GM23338 (cell line): ENCODE data around the gene IQCK. TPM values are rescaled to one million over a fixed set of nuclear protein-coding genes. Genes with fewer than 3 reads are reported as not detected.

Source experiments
- ATAC-seq: fragments of 200-7000 bp; cut with Tn5 transposase; 3 replicates; pipeline ENCODE4 v1.9.1; 2020
- DNase-seq: peaks from one replicate; pipeline ENCODE4 v3.0.0-alpha.2; 2015; ENCODE audit warnings: low spot score
- H2AFZ ChIP-seq: fragments of 200-600 bp; sonication (generic); 2 replicates; pipeline ENCODE4 v1.8.0; 2016; ENCODE audit warnings: antibody characterized with exemption, mild to moderate bottlenecking, moderate library complexity
- H3F3A ChIP-seq: fragments of 200-600 bp; sonication (generic); replicated peaks from 2 replicates; pipeline ENCODE4 v1.8.0; 2017; ENCODE audit warnings: antibody characterized with exemption, mixed run types, low read depth
- H3K27ac ChIP-seq: fragments of 200-600 bp; sonication (generic); 2 replicates; pipeline ENCODE4 v1.6.1; 2016; ENCODE audit warnings: low read depth
- H3K27me3 ChIP-seq: fragments of 200-600 bp; sonication (generic); 2 replicates; pipeline ENCODE4 v1.8.0; 2016; ENCODE audit warnings: mild to moderate bottlenecking, mixed run types, moderate library complexity; ENCODE audit not compliant: insufficient read depth
- H3K36me3 ChIP-seq: fragments of 200-600 bp; sonication (generic); 2 replicates; pipeline ENCODE4 v1.8.0; 2016; ENCODE audit warnings: mild to moderate bottlenecking; ENCODE audit not compliant: insufficient read depth
- H3K4me1 ChIP-seq: fragments of 200-600 bp; sonication (generic); 2 replicates; pipeline ENCODE4 v1.8.0; 2016; ENCODE audit warnings: mild to moderate bottlenecking, moderate library complexity; ENCODE audit not compliant: insufficient read depth
- H3K4me2 ChIP-seq: fragments of 200-600 bp; sonication (generic); 2 replicates; pipeline ENCODE4 v1.7.1; 2017; ENCODE audit warnings: mixed run types
- H3K4me3 ChIP-seq: fragments of 200-600 bp; sonication (generic); 2 replicates; pipeline ENCODE4 v1.6.1; 2016; ENCODE audit warnings: mixed run types
- H3K79me2 ChIP-seq: fragments of 200-600 bp; sonication (generic); replicated peaks from 2 replicates; pipeline ENCODE4 v1.8.0; 2017; ENCODE audit warnings: mild to moderate bottlenecking; ENCODE audit not compliant: insufficient read depth
- H3K9me2 ChIP-seq: fragments of 200-600 bp; sonication (generic); 2 replicates; pipeline ENCODE4 v1.8.0; 2017; ENCODE audit not compliant: insufficient read depth
- H4K20me1 ChIP-seq: fragments of 200-600 bp; sonication (generic); replicated peaks from 2 replicates; pipeline ENCODE4 v1.8.0; 2017; ENCODE audit warnings: mild to moderate bottlenecking; ENCODE audit not compliant: insufficient read depth
- H3K27ac Mint-ChIP-seq: 2 replicates; pipeline ENCODE4 v1.8.0; 2020; ENCODE audit warnings: inconsistent platforms, mild to moderate bottlenecking, moderate library complexity, mixed read lengths
- H3K27me3 Mint-ChIP-seq: 3 replicates; pipeline ENCODE4 v1.8.0; 2022; ENCODE audit warnings: low read depth, mild to moderate bottlenecking, moderate library complexity, mixed read lengths, inconsistent platforms; ENCODE audit not compliant: insufficient read depth, poor library complexity
- H3K36me3 Mint-ChIP-seq: 3 replicates; pipeline ENCODE4 v1.8.0; 2021; ENCODE audit warnings: low read depth, mild to moderate bottlenecking, inconsistent platforms, moderate library complexity, mixed read lengths
- H3K4me1 Mint-ChIP-seq: 3 replicates; pipeline ENCODE4 v1.8.0; 2020; ENCODE audit warnings: mild to moderate bottlenecking, inconsistent platforms, mixed read lengths
- H3K4me3 Mint-ChIP-seq: 3 replicates; pipeline ENCODE4 v1.8.0; 2021; ENCODE audit warnings: moderate library complexity, mild to moderate bottlenecking, inconsistent platforms, mixed read lengths
- H3K9me3 Mint-ChIP-seq: 3 replicates; pipeline ENCODE4 v1.8.0; 2020; ENCODE audit warnings: moderate library complexity, mild to moderate bottlenecking, inconsistent platforms, mixed read lengths
- CREB1 ChIP-seq: fragments of 250-450 bp; sonication (Bioruptor Pico); IDR thresholded peaks from 2 replicates; pipeline ENCODE4 v1.5.0; 2020; ENCODE audit warnings: low read depth, mild to moderate bottlenecking, moderate library complexity
- ETS1 ChIP-seq: IDR thresholded peaks from 2 replicates; pipeline ENCODE4 v1.6.1; 2016; ENCODE audit warnings: antibody characterized with exemption
- EZH2 ChIP-seq: fragments of 200-600 bp; sonication (generic); IDR thresholded peaks from one replicate; pipeline ENCODE4 v1.8.0; 2017; ENCODE audit warnings: antibody characterized with exemption, mild to moderate bottlenecking, low read depth; ENCODE audit not compliant: unreplicated experiment
- EZH2phosphoT487 ChIP-seq: fragments of 200-600 bp; sonication (generic); IDR thresholded peaks from one replicate; pipeline ENCODE4 v1.8.1; 2018; ENCODE audit warnings: antibody characterized with exemption; ENCODE audit not compliant: unreplicated experiment
- JUNB ChIP-seq: IDR thresholded peaks from one replicate; pipeline ENCODE4 v1.6.1; 2016; ENCODE audit warnings: antibody characterized with exemption; ENCODE audit not compliant: unreplicated experiment
- NANOG ChIP-seq: IDR thresholded peaks from 2 replicates; pipeline ENCODE4 v1.6.1; 2016; ENCODE audit warnings: antibody characterized with exemption, borderline replicate concordance
- POLR2AphosphoS5 ChIP-seq: IDR thresholded peaks from 2 replicates; pipeline ENCODE4 v1.6.1; 2016; ENCODE audit warnings: antibody characterized with exemption, low read depth
- REST ChIP-seq: IDR thresholded peaks from one replicate; pipeline ENCODE4 v1.6.1; 2018; ENCODE audit warnings: antibody characterized with exemption; ENCODE audit not compliant: unreplicated experiment
- ZNF331 ChIP-seq: fragments of 250-450 bp; sonication (Bioruptor Pico); IDR thresholded peaks from 2 replicates; pipeline ENCODE4 v1.5.0; 2020; ENCODE audit warnings: low read depth, mild to moderate bottlenecking, moderate library complexity
- ZNF462 ChIP-seq: fragments of 250-450 bp; sonication (Bioruptor Pico); IDR thresholded peaks from 2 replicates; pipeline ENCODE4 v1.5.0; 2020; ENCODE audit warnings: mild to moderate bottlenecking, moderate library complexity
- polyA plus RNA-seq: library from polyadenylated mRNA; unstranded; fragments of >200 nt; fragmentation: Nextera tagmentation; extraction: Ambion mirVana; gene quantifications from 2 replicates; pipeline ENCODE4 v1.2.1, GENCODE V29; 2016
- total RNA-seq: library from RNA; depleted of rRNA; stranded (reverse); fragments of >200 nt; shearing (Covaris generic); gene quantifications from 2 replicates; pipeline ENCODE4 v1.2.3, GENCODE V29; 2014

The IQCK gene
- total and polyA plus RNA-seq, 2 experiments from 2014 or later: 7.6 to 10.0 TPM

DNA sequence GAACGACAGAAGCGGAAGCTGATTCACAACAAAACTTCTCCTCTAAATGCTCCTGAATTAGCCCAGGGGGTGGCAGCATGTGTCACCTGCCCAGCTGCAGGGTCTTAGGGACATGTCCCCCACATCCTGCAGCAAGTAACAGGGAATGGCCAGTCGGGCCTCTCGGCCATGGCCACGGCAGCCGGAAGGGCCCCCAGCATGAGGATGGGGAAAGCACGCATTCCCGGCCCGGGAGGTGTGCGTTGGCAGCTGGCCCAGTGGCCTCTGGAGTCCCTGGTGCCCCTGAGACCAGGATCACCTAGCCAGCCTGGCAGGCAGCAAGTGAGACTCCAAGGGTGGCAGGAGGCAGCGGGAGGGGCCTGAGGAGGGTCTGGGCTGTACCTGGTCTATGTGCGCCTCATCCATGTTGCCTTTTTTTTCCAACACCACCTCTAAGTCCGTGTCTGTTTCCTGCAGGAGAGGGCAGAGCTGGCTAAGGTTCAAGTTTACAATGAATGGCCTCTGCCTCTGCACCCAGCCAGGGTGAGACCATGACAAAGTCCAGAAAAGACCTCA is 7.0 kb upstream of the IQCK start (continued):
- TF ChIP-seq ZNF462 (CRISPR knock-in tag) (no peak), CREB1 (no peak), EZH2 (no peak), NANOG (no peak), ETS1 (no peak), ZNF331 (CRISPR knock-in tag) (no peak), EZH2phosphoT487 (no peak)

- Histone ChIP-seq H3K4me3 (no peak overlapping the region), H2AFZ (no peak overlapping the region), H3K27ac (peak overlapping the region; percentile 74; the same call in 1 of the 2 replicates), H3K27me3 (no peaks in the 10 kb centered on the region), H3K79me2 (peaks cover 95% of the 10 kb centered on the region), H3K36me3 (peaks cover 28% of the 10 kb centered on the region), H3F3A (peaks cover 7% of the 10 kb centered on the region; the same call in 1 of the 2 replicates), H4K20me1 (peaks cover 67% of the 10 kb centered on the region), H3K4me1 (peaks cover 48% of the 10 kb centered on the region), H3K9me2 (no peaks in the 10 kb centered on the region), H3K4me2 (0 out of 2 replicates have a peak overlapping the region, but pooled peaks have one; percentile 20)
- peaks cover 79% of the 10 kb centered on the region for H3K4me1 Mint-ChIP-seq
- TF ChIP-seq NANOG (no peak), POLR2AphosphoS5 (no peak; the same call in 1 of the 2 replicates), ZNF331 (CRISPR knock-in tag) (no peak), CREB1 (no peak), JUNB (no peak), EZH2 (no peak), REST (no peak)
- no peak for ATAC-seq
- H3K9me3 Mint-ChIP-seq: no peaks in the 10 kb centered on the region
- H3K27ac Mint-ChIP-seq: peak overlapping the region; percentile 57
- H3K4me3 Mint-ChIP-seq: peak overlapping the region; percentile 7; the same call in 1 of the 3 replicates
- DNase-seq: no peak
- peaks cover 96% of the 10 kb centered on the region for H3K36me3 Mint-ChIP-seq
- peaks cover 35% of the 10 kb centered on the region for H3K27me3 Mint-ChIP-seq
Observed at GRCh38 chr16:19711643-19712042, 6.4 kb upstream of the IQCK start.
